C4-2B (cell line): ENCODE data around the gene ASMTL.

Experiments used
- H3K27ac ChIP-seq: fragments of 450-650 bp; 2 replicates; pipeline ENCODE4 v1.5.1; 2017
- CTCF ChIP-seq: fragments of 450-650 bp; conservative IDR thresholded peaks from 2 replicates; pipeline ENCODE4 v1.5.1; 2017; ENCODE audit warnings: mild to moderate bottlenecking
- ZFX ChIP-seq: fragments of 450-650 bp; IDR thresholded peaks from 2 replicates; pipeline ENCODE4 v1.6.1; 2017

The ASMTL gene

GRCh38 chrX:1388651-1389050 lies 64.1 kb downstream of the ASMTL start:
- H3K27ac ChIP-seq, result no peak overlapping the region
- TF ChIP-seq ZFX (no peak), CTCF (no peak)

- H3K27ac ChIP-seq, result no peak overlapping the region
- TF ChIP-seq ZFX, result no peak
- TF ChIP-seq CTCF, result no peak
These were observed 65.5 kb downstream of the ASMTL start for GRCh38 chrX:1387141-1387776.

GRCh38 chrX:1386338-1387127 lies 66.2 kb downstream of the ASMTL start:
- no peak overlapping the region for H3K27ac ChIP-seq

GRCh38 chrX:1385253-1386223 lies 67.2 kb downstream of the ASMTL start:
- TF ChIP-seq CTCF (no peak), ZFX (no peak)
- no peak overlapping the region for H3K27ac ChIP-seq

More at GRCh38 chrX:1386338-1387127, 66.2 kb downstream of the ASMTL start:
- TF ChIP-seq CTCF (no peak), ZFX (no peak)

- H3K27ac ChIP-seq, result no peak overlapping the region
- TF ChIP-seq ZFX, result no peak
These were observed 68.0 kb downstream of the ASMTL start for GRCh38 chrX:1384658-1385252.

- H3K27ac ChIP-seq, result no peak overlapping the region
- TF ChIP-seq CTCF (no peak), ZFX (no peak)
These were observed 72.0 kb downstream of the ASMTL start for GRCh38 chrX:1380672-1381233.

GRCh38 chrX:1378306-1378759 lies 74.4 kb downstream of the ASMTL start:
- no peak overlapping the region for H3K27ac ChIP-seq
- no peak for TF ChIP-seq ZFX
- TF ChIP-seq CTCF, result no peak
